Activated CD4-positive, CD25-positive, alpha-beta regulatory T cell treated with anti-CD3 and anti-CD28 coated beads, Interleukin-2, amount 50 U/mL, for 72 hours (primary cell): ENCODE data around the gene ANKRD34A.

ENCODE experiments used
- DNase-seq: peaks from one replicate; pipeline ENCODE4 v3.0.0; 2021

The ANKRD34A gene

GRCh38 chr1:145965119-145965744, 857 bp upstream of the ANKRD34A start:
- DNase-seq = no peak

- DNase-seq = no peak
Observed at GRCh38 chr1:145963265-145964019, 933 bp downstream of the ANKRD34A start.

- no peak for DNase-seq
Observed at GRCh38 chr1:145962157-145963102, 1.9 kb downstream of the ANKRD34A start.

GRCh38 chr1:145961425-145962156, 2.8 kb downstream of the ANKRD34A start:
- DNase-seq = peak; percentile 47

GRCh38 chr1:145961109-145961424, 3.3 kb downstream of the ANKRD34A start:
- DNase-seq = no peak

GRCh38 chr1:145960468-145961108, 3.8 kb downstream of the ANKRD34A start:
- peak; percentile 45 for DNase-seq

GRCh38 chr1:145959957-145960467, 4.4 kb downstream of the ANKRD34A start:
- no peak for DNase-seq

GRCh38 chr1:145959333-145959732, 5.0 kb downstream of the ANKRD34A start:
- no peak for DNase-seq

- DNase-seq = no peak
Observed at GRCh38 chr1:145958734-145959133, 5.6 kb downstream of the ANKRD34A start.

GRCh38 chr1:145957443-145958319, 6.7 kb downstream of the ANKRD34A start, which contains the start of gene LIX1L:
Gene LIX1L (minus strand): TSS chr1:145958017. CDS start chr1:145957927, 90 bp downstream.
- peak; percentile 92 for DNase-seq

- DNase-seq = no peak
Observed at GRCh38 chr1:145956781-145957442, 7.5 kb downstream of the ANKRD34A start.

- no peak for DNase-seq
Observed at GRCh38 chr1:145956361-145956760, 8.0 kb downstream of the ANKRD34A start.

GRCh38 chr1:145955436-145955835, 8.9 kb downstream of the ANKRD34A start:
- DNase-seq = no peak

GRCh38 chr1:145953861-145954260, 10.5 kb downstream of the ANKRD34A start:
- no peak for DNase-seq

GRCh38 chr1:145952903-145953302, 11.5 kb downstream of the ANKRD34A start:
- DNase-seq = no peak

- DNase-seq = no peak
Observed at GRCh38 chr1:145951526-145951925, 12.8 kb downstream of the ANKRD34A start.

- DNase-seq = no peak
Observed at GRCh38 chr1:145949219-145949618, 15.2 kb downstream of the ANKRD34A start.

GRCh38 chr1:145947551-145947950, 16.8 kb downstream of the ANKRD34A start:
- no peak for DNase-seq

- DNase-seq = no peak
Observed at GRCh38 chr1:145946477-145946986, 17.8 kb downstream of the ANKRD34A start.

GRCh38 chr1:145944532-145944931, 19.8 kb downstream of the ANKRD34A start:
- DNase-seq = no peak
